ENCODE data around the gene SLC25A6. TPM values are rescaled to one million over a fixed set of nuclear protein-coding genes. Genes with fewer than 3 reads are reported as not detected.
A peak's percentile ranks its signal among the peaks of the same experiment; 100 is the strongest.

The SLC25A6 gene
- total RNA-seq, 2 donors from 2014 or later = 204 to 218 TPM

DNA sequence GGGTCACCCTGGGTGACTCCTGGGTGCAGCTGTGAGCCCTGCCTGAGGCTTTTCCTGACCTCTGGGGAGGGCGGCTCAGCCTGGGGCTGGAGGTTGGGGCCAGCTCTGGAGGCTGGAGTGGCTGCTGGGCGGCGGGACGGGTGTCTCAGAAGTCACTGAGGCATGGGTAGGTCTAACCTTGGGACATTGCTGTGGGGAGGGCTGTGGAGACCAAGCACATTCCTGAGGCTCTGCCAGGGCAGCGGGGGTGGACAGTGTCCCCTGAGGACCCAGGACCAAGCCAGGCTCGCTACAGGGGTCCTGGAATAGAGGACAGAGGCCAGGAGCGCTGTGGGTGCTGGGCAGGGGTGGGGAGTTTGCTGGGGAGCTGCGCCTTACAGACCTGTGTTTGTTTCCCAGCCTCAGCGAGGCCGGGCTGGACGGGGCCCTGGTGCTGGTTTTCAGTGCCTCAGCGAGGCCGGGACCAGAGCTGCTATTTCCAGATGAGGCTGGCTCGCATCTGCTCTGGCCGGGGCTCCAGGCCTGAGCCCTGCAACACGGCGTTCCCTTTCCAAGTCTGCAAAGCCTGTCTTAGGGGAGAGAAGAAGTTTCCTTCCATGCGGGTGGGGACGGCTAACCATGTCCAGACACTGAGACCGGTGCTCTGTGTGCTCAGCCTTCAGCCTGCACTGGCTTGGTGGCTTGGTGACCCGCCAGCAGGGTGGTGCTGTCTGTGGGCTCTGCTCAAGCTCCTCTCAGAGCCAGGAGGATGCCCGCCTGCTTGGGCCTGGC lies 3.0 kb upstream of the SLC25A6 start:
- intact Hi-C loops (cut with DNase I) = loop anchor here in 1 of 2 donors (5.0 kb wide), 1 partner anchor 57 kb away; the partner anchor contains the start of gene ASMTL
- peak; percentile 73 for DNase-seq (ENCODE audit: low spot score)

DNA sequence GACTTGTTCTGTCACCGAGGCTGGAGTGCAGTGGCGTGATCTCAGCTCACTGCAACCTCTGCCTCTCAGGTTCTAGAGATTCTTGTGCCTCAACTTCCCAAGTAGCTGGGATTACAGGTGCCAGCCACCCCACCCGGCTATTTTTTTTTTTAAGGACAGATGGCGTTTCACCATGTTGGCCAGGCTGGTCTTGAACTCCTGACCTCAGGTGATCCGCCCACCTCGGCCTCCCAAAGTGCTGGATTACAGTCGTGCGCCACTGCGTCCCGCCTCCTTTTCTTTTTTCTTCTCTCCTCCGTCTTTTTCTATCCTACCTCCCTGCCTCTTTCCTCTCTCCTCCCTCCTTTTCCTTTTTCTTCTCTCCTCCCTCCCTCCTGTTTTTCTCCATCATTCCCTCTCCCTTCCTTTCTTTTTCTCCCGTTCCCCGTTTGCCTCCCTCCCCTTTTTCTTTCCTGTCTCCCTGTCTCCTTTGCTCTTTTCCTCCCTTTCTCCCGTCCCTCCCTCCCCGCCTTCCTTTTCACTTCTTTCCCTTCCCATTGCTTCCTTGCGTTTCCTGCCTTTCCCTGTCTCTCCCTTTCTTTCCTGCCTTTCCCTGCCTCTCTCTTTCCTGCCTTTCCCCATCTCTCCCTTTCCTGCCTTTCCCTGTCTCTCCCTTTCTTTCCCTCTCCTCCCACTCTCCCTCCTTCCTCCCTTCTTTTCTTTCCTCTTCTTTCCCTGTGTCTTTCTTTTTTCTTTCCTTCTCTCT lies 2.1 kb upstream of the SLC25A6 start:
- peak; percentile 28 for DNase-seq (ENCODE audit: low spot score)
- intact Hi-C loops (cut with DNase I) = loop anchor here in 1 of 2 donors (5.0 kb wide), 1 partner anchor 58 kb away; the partner anchor contains the start of gene ASMTL

DNA sequence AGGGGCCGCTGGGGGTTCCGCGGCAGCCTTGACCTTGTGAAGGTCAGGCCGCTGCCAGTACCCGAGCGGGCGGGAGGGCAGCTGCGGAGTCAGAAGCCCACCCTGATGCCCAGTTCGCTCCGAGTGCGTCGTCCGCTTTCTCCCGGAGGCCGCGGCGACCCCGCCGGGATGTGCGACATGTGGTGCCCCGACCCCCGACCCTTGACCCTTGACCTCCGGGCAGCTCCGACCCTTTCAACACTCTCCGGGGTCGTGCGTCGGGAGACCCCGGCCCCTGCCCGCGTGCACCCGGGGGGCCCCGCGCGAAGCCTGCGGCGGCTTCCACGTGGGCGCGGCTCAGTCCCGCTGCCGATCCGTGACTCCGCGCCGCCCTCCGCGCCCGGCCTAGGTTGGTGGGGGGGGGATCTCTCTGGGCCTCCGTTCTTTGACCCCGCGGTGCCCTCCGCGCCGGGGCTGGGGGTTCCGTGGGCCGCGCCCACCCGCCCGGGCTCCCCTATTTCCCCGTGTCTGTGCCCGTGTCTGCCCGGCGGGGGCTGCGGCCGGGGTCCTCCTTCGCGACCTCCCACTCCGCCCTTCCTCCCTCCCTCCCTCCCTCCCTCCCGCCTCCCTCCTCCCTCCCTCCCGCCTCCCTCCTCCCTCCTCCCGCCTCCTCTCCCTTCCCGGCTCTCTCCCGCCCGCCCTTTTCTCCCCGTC lies 609 bp upstream of the SLC25A6 start:
- intact Hi-C loops (cut with DNase I) = loop anchor here in 1 of 2 donors (5.0 kb wide), 1 partner anchor 60 kb away; the partner anchor contains the start of gene ASMTL
- DNase-seq (ENCODE audit: low spot score) = peak; percentile 93

DNA sequence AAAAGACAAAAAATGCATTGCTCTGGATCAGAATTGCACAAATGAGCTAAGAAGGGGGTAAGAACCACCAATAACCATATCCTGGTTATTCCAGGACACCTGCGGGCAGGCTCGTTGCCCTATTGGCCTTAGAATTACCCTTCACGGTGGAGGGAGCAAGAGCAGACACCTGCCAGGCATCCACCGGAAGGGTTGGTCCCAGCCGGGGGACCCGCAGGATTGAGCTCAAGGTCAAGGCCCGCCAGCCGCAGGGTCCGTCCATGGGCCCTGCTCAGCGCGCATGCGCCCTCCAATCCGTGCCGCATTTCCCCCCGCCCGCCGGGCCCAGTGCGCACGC lies 575 bp downstream of the SLC25A6 start:
- intact Hi-C loops (cut with DNase I) = loop anchor here in 1 of 2 donors (5.0 kb wide), 1 partner anchor 61 kb away; the partner anchor contains the start of gene ASMTL

DNA sequence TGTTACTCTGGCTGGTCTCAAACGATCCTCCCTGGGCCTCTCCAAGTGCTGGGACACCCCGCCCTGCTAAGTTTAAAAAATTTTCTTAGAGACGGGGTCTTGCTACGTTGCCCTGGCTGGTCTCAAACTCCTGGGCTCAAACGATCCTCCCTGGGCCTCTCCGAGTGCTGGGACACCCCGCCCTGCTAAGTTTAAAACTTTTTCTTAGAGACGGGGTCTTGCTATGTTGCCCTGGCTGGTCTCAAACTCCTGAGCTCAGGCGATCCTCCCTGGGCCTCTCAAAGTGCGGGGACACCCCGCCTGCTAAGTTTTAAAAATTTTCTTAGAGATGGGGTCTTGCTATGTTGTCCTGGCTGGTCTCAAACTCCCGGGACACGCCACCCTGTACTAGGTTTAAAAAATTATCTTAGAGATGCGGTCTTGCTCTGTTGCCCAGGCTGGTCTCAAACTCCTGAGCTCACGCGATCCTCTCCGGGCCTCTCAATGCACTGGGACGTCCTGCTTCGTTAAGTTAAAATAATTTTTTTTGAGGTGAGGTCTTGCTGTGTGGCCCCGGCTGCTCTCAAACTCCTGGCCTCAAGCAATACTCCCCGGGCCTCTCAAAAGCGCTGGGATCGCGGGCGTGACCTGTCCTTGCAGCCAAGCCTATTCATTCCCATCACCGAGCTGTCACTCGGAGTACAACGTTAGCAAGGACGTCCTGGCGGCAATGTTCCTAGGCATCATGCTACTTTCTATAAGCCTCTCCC lies 1.1 kb downstream of the SLC25A6 start:
- peak; percentile 76 for DNase-seq (ENCODE audit: low spot score)
- intact Hi-C loops (cut with DNase I) = loop anchor here in 1 of 2 donors (5.0 kb wide), 1 partner anchor 62 kb away; the partner anchor contains the start of gene ASMTL

More for the DNA sequence above, 575 bp downstream of the SLC25A6 start:
- no peak for DNase-seq (ENCODE audit: low spot score)

- no peak for DNase-seq (ENCODE audit: low spot score)
- intact Hi-C loops (cut with DNase I) = loop anchor here in 1 of 2 donors (5.0 kb wide), 1 partner anchor 62 kb away; the partner anchor contains the start of gene ASMTL
Observed at GRCh38 chrX:1389993-1390285, 2.0 kb downstream of the SLC25A6 start.

GRCh38 chrX:1389181-1389992 lies 2.5 kb downstream of the SLC25A6 start:
- peak; percentile 82 for DNase-seq (ENCODE audit: low spot score)
- intact Hi-C loops (cut with DNase I) = no loop called here

- intact Hi-C loops (cut with DNase I) = no loop called here
- DNase-seq (ENCODE audit: low spot score) = peak; percentile 23
Observed at GRCh38 chrX:1388651-1389050, 3.3 kb downstream of the SLC25A6 start.

DNA sequence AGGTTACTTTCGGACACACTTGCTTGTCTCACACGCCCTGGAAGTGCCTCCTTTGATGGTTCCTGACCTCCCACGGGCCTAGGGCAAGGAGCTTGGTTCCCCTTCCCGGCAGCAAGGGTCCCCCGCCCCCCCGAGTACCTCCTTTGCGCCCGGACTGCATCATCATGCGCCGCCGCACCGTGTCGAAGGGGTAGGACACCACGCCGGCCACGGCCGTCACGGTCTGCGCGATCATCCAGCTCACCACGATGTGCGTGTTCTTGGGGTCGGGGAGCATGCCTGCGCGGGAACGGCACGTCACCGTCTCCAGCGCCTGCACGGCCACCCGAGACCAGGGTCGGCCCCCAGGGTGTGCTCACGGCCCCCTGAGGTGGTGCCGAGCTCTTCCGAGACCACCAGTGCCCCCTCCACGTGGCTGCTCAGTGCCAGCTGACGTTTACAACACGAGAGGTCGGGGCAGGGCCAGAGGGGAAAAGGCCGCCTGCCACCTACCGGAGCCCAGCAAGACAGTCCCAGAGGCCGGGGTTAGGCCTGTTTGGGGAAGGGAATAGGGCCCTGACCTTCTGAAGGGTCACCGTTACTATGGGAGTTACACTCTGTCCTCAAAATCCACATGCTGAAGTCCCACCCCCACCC lies 4.7 kb downstream of the SLC25A6 start:
- peak; percentile 79 for DNase-seq (ENCODE audit: low spot score)
- intact Hi-C loops (cut with DNase I) = no loop called here

DNA sequence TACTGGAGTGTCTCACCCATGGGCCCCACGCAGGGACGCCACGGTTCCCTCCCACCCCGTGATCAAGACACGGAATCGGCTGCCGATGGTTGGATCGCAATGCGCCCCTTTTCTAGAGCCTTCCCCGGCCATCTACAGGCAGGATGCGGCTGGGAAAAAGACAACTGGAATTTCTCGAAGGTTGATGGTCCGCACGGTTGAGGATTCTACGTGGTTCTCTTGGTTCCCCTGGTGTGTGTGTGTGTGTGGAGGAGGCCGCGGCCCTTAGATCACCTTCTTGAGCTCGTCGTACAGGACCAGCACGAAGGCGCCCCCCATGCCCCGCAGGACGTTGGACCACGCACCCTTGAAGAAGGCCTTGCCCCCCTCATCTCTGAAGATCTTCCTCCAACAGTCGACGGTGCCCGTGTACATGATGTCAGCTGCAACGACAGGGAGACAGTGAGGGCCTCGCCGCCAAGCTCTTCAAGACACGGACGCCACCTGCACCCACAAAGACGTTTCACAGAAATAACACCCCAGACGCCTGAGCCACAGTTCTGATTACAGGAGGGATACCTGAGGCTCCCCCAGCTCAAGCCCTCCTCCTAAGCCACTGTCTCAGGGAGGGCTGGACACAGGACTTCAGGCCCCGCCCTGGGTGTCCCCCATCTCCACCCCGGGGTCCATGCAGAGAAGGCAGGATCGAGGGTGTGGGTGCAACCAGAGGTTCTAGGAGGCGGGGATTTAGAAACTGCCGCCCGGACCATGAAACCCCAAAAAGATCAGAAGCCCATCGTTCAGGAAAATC lies 5.4 kb downstream of the SLC25A6 start:
- peak; percentile 79 for DNase-seq (ENCODE audit: low spot score)
- intact Hi-C loops (cut with DNase I) = no loop called here

DNA sequence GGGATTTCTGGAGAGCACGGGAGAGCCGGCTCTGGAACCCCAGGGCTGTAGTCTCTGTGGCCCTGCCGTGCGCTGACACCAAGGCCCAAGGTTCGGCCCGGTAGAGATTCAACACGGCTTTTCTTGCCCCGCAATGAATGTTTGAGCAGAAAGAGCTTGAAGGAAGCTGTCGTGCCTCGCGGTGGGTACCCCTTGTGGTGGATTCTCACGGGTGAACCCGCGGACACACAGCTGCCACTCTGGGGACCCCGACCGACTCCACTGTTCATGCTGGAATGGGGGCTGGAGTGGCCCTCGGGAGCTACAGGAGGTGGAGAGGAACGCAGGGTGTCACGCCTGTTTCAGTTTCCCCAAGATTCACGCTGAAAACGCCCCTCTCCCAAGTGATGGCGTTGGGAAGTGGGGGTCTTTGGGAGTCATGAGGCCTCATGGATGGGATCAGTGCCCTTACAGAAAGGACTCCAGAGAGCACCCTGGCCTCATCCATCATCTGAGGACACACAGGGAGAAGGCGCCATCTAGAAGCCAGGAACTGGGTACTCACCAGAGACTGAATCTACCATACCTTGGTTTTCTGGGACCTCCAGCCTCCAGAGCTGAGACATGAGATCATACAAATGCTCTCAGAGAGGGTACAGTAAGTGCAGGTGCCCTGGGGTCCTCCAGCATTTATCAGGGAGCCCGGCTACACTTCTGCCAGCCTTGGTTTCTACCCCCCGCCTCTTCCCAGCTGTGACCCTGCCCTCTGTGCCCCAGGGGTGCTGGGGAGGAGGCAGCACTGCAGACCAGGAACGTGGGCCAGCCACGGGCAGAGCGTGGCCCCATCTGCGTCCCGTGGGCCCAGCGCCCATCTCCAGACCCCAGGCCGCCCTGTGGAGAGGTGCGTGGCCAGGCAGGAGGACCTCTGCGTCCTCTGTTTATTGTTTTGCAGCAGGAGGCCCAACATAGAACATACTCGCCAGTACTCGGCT lies 6.4 kb downstream of the SLC25A6 start:
- peak; percentile 73 for DNase-seq (ENCODE audit: low spot score)
- intact Hi-C loops (cut with DNase I) = no loop called here

- DNase-seq (ENCODE audit: low spot score) = peak; percentile 69
- intact Hi-C loops (cut with DNase I) = no loop called here
Observed at GRCh38 chrX:1384658-1385252, 7.2 kb downstream of the SLC25A6 start.

- intact Hi-C loops (cut with DNase I) = no loop called here
- DNase-seq (ENCODE audit: low spot score) = peak; percentile 78
Observed at GRCh38 chrX:1380672-1381233, 11.2 kb downstream of the SLC25A6 start.

GRCh38 chrX:1378306-1378759 lies 13.6 kb downstream of the SLC25A6 start:
- DNase-seq (ENCODE audit: low spot score) = peak; percentile 77
- intact Hi-C loops (cut with DNase I) = no loop called here

DNA sequence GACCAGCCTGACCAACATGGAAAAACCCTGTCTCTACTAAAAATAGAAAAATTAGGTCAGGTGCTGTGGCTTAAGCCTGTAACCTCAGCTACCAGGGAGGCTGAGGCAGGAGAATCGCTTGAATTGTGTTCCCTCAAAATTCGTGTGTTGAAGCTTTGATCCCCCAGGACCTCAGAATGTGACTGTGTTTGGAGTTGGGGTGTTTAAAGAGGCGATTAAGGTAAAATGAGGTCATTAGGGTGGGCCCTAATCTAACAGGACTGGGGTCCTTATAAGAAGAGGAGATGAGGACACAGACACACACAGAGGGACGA lies 23.6 kb downstream of the SLC25A6 start:
- no peak for DNase-seq (ENCODE audit: low spot score)
- intact Hi-C loops (cut with DNase I) = no loop called here

All from posterior vena cava (tissue), 2 donors.